Activated effector memory CD4-positive, alpha-beta T cell treated with anti-CD3 and anti-CD28 coated beads, Interleukin-2, amount 50 U/mL, for 16 hours (primary cell): Measurements from ENCODE around the gene GBA3.

Experiments
- DNase-seq: peaks from one replicate; pipeline ENCODE4 v3.0.0-alpha.2; 2020

Gene GBA3

DNA sequence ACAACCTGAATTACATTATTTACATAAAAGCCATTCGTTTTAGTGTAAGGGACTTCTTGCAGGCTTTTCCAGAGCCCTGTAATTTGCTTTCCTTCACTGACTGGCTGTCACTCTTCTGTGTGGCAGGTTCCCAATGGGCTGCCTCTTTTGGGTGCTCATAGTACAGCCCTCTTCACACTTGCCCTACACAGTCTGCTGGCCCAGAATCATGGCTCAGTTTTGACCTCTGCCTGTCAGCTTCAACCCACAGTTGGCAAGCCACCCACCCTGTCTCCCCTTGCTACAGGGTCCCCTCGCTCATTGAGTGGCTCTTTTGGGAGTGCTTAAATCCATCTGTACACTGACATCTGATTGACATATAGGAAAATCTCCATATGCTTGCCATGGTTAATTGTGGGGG lies 97.9 kb downstream of the GBA3 start:
- DNase-seq = no peak

DNA sequence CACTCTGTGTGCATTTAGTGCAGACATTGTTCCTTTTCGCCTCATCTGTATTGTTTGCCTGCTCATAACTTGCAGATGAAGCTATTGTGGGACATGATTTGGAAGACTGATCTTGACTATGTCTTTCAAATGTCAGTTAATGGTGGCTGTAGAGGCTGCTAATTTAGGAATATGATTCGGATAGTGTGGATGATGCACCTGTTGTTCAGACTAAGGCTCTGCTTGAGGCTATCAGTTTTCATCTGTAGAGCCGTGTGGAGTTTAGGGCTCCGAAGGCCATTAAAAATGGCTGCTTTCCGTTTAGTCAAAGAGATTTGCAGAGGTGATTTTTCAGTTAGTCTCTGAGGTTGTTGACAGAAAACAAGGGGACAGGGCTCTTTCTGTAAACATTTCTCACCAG lies 102.0 kb downstream of the GBA3 start:
- DNase-seq = no peak

DNA sequence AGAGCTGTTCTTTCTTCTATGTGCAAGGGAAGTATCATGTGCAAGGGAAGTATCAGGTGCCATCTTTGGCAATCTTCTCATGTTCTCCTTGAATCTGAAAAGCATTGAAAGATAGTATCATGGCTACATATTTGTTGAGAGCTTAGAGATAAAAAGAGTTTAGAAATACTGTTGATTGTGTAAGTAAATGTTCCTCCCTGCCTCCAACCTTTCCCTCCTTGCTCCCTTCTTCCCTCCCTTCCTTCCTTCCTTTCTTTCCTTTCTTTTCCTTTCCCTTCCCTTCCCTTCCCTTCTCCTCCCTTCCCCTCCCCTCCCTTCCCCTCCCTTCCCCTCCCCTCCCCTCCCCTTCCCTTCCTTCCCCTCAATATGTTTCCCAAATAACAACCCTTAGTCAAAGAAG lies 108.7 kb downstream of the GBA3 start:
- no peak for DNase-seq

DNA sequence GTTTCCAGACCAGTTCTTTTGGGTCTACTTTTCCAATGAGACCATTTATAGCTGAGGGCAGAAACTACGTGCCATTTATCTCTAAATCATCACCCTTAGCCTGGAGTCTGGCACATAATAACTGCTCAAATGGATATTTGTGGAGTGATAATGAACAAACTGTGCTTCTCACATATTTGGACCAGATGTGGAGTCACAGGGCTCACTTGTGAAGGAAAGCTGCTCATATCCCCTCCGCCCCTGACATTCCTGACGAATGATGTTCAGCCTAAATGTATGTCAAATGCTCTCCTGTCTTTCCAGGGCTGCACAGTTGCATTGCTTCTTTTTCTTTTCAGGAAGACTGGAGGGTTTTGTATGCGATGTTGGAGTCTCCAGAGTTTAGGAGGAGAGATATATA lies 110.1 kb downstream of the GBA3 start:
- no peak for DNase-seq

DNA sequence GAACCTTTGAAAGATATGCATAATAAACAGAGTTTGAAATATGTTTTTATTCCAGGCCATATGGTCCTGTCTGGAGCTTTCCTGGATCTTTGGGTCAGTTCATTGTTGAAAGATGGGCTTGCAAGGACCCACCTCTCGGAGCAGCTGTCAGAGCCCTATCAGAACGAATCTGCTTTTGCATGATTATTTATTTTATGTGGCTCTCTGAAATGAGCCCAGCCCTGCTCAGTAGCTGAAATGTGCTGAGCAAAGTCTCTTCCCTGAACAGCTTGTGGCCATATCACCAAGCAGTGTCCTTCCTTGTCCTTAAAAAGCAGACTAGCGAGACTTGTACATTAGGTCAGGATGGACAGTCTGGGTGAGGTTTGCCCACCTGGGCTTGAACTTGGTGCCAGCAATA lies 110.8 kb downstream of the GBA3 start:
- no peak for DNase-seq

DNA sequence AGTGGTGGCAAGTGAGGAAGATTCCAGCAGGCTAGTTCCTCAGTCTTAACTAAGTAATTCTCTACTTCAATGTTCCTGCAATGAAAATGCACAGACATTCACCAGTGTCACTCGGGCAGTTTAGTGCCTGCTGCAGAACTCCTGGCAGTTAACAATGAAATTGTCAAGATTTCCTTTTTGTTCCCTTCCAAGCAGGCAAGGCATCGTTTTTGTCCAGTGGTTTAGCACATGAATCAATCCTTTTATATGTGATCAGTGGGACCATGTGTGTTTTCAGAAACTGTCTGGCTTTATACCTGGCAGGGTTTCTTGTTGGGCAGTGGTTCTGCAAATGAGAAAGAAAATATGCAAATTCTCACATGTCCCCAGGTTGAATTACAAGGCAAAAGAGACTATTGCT lies 122.2 kb downstream of the GBA3 start:
- no peak for DNase-seq

DNA sequence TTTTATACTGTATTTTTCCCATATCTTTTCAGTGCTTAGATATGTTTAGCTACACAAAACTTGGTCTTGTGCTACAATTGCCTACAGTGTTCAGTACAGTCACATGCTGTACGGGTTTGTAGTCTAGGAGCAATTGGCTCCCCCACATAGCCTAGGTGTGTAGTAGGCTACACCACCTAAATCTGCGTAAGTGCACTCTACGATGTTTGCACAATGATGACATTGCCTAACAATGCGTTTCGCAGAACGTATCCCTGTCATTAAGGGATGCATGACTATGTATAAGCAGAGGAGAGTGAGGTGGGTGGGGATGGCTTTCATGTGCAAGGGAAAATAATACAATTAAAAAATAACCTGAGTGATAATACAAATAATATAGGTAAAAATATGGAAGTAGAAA lies 131.4 kb downstream of the GBA3 start:
- no peak for DNase-seq

DNA sequence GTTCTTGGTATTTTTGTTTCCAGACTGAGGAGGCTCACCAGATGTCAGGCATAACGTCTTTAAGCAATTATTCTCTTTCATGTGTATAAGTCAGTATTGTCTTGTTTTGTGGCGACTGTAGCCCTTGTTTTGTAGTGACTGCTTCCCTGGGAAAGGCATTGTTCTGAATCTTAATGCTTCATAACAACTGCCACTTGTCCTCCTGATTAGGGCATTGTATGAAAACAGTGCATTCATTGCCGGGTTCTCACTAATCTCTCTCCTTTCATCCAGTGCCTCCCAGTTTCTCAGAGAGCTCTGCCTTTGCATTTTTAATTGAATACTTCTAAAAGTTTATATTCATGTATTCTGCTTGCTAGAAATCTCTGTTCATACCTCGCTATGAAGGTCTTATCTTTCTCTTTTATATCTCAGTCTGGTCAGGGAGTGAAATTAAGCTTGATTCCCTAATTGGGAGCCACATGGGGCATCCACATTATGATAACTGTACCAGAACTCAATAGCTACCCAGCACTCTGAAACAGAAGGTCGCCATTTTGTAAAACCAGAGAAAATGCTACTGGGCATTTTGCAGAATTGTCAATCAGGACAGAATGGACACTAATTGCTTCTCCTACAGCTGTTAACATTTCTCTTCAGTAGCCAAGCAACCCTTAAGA lies 149.8 kb downstream of the GBA3 start:
- no peak for DNase-seq

DNA sequence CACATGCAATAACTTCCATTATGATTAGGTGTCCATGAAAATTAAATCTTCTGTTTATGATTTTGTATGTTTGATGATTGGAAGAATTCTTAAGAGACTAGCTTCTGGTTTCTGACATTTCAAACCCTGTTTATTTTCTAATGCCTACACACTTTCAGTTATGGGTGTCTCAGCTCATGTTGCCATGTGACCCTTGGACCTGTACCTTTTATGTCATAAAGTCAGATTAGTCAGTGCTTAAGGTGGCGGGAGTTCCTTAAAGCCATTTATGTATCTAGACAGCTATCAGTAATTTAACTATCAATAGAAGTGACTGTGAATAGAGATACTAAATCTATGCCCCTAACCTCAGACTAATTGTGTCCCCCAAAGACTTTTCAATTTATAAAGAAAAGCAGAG lies 155.6 kb downstream of the GBA3 start:
- DNase-seq = no peak

DNA sequence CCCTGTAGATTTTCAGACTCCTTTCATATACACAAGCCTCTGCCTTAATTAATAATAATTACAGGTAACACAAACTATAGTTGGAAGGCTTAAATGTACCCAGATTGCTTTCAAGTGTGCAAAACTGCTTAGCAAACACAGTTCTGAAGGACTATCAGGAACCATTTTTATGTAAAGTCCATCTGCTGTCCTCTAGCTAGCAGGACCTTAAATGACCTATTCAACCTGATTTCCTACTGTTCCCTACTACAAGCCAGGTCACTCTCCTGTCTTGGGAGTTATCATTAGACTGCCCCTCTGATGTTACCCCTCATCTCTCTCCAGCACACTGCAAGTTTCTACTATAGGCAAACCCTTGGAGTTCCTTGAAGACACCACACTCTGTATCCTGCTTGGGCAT lies 157.3 kb downstream of the GBA3 start:
- no peak for DNase-seq

DNA sequence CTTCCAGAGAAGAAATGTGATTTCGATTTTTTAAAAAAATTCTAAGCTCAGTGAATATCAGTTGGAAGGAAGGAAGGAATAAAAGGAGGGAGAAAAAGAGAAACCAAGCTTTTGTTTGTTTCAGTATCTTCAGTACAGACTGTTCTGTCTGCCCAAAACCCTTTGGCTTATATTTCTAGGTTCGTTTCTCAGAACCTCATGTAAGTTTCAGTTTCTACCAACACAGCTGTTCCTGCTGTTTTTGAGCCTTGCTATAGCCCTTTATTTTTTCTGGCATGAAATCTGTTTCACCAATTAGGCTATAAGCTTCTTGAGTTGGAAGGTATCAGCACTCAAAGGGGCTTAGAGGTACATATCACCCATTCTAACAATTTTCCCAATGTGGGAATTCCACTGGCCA lies 157.9 kb downstream of the GBA3 start:
- no peak for DNase-seq

DNA sequence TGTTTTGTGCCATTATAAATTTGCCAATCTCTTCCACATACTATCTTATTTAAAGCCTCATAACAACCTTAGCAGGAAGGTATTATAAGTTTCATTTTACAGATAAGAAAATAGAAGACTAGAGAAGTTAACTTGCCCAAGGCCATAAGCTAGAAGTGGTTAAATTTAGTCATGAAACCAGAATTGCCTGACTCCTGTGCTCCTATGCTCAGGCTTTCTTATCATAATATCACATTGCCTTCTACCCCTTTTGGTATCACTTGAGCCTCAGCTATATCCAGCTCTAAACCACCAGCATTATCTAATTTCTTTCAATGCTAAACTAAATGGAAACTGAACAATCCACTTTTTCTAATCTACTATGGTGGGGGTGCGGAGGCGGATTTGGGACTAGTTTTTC lies 164.7 kb downstream of the GBA3 start:
- no peak for DNase-seq

DNA sequence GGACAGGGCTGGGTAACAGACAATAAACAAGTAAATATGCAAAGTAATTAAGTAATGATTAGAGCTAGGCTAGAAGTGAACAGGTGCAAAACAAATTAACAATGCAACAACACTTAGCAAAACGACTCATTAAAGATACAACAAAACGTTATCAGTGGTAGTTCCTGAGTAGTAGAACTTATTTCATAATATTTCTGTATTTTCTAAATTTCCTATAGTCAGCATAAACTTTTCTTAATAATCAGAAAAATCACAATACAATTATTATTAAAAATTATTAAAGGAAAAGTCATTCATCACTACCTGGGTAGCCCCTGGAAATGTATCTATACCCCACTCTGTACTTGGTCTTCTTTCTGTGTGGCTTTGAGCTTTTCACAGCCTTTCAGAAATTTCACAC lies 166.6 kb downstream of the GBA3 start:
- DNase-seq = no peak
